UCSD-AML1 (cell line): ENCODE measurements around the gene UPF3A.
"Not testable (repeated sequence)": the region's sequence is repeated elsewhere in the genome, so short reads cannot be mapped to it uniquely, and the experiment has no call there.

ENCODE experiments used
- DNase-seq: peaks from one replicate; lab custom pipeline; 2025; ENCODE audit not compliant: unreplicated experiment; lab: John Stamatoyannopoulos, UW

Gene UPF3A

GRCh38 chr13:114281351-114282040 is at the start of gene UPF3A:
UPF3A (plus strand) TSS chr13:114281601; CDS start chr13:114281640, 39 bp downstream.
- DNase-seq, result peak; percentile 93

- DNase-seq, result no peak
Observed at GRCh38 chr13:114231886-114232285, 49.5 kb upstream of the UPF3A start.

GRCh38 chr13:114234266-114234644 is 47.1 kb upstream of the UPF3A start:
- DNase-seq, result no peak

- peak; percentile 89 for DNase-seq
Observed at GRCh38 chr13:114234645-114235421, 46.6 kb upstream of the UPF3A start, which contains the start of gene CDC16. CDC16 (plus strand) TSS chr13:114234897; CDS start chr13:114235085, 188 bp downstream.

GRCh38 chr13:114235697-114236096 is 45.7 kb upstream of the UPF3A start:
- no peak for DNase-seq

GRCh38 chr13:114236227-114236626 is 45.2 kb upstream of the UPF3A start:
- no peak for DNase-seq

GRCh38 chr13:114237415-114238112 is 43.8 kb upstream of the UPF3A start:
- no peak for DNase-seq

- no peak for DNase-seq
Observed at GRCh38 chr13:114241918-114242317, 39.5 kb upstream of the UPF3A start.

GRCh38 chr13:114243971-114244370 is 37.4 kb upstream of the UPF3A start:
- no peak for DNase-seq

GRCh38 chr13:114244637-114245036 is 36.8 kb upstream of the UPF3A start:
- no peak for DNase-seq

GRCh38 chr13:114248011-114248410 is 33.4 kb upstream of the UPF3A start:
- DNase-seq, result no peak

- no peak for DNase-seq
Observed at GRCh38 chr13:114249077-114249476, 32.3 kb upstream of the UPF3A start.

- DNase-seq, result not testable (repeated sequence)
Observed at GRCh38 chr13:114251639-114252440, 29.6 kb upstream of the UPF3A start.

GRCh38 chr13:114256547-114256946 is 24.9 kb upstream of the UPF3A start:
- DNase-seq, result no peak

- no peak for DNase-seq
Observed at GRCh38 chr13:114257014-114257413, 24.4 kb upstream of the UPF3A start.

- no peak for DNase-seq
Observed at GRCh38 chr13:114258589-114258988, 22.8 kb upstream of the UPF3A start.

- DNase-seq, result no peak
Observed at GRCh38 chr13:114259374-114259773, 22.0 kb upstream of the UPF3A start.

- DNase-seq, result no peak
Observed at GRCh38 chr13:114259974-114260373, 21.4 kb upstream of the UPF3A start.

GRCh38 chr13:114260814-114261213 is 20.6 kb upstream of the UPF3A start:
- DNase-seq, result no peak

- no peak for DNase-seq
Observed at GRCh38 chr13:114261328-114261965, 20.0 kb upstream of the UPF3A start.
